HepG2 (cell line): ENCODE data around the gene ERBB3. TPM values are rescaled to one million over a fixed set of nuclear protein-coding genes. Genes with fewer than 3 reads are reported as not detected.

Experiments
- AHDC1 ChIP-seq: sonication (generic); formaldehyde crosslinking; IDR thresholded peaks from 2 replicates; pipeline ENCODE4 v1.5.1; 2020; ENCODE audit warnings: mild to moderate bottlenecking, missing genetic modification reagents, borderline replicate concordance
- ATF3 ChIP-seq: sonication (generic); formaldehyde crosslinking; IDR thresholded peaks from 2 replicates; pipeline ENCODE4 v1.4.0; 2020; ENCODE audit warnings: missing genetic modification reagents
- ATF4 ChIP-seq, 2 experiments: fragments of 450-650 bp in 1 of 2; sonication (generic) in 1 of 2; formaldehyde crosslinking; IDR thresholded peaks; 2 replicates each; pipeline versions ENCODE4 v1.5.0 to v1.8.0; 2020 to 2022; ENCODE audit warnings: mild to moderate bottlenecking in 1 of 2, missing genetic modification reagents in 1 of 2
- GPBP1L1 ChIP-seq: sonication (generic); formaldehyde crosslinking; IDR thresholded peaks from 2 replicates; pipeline ENCODE4 v1.5.0; 2020; ENCODE audit warnings: mild to moderate bottlenecking, missing genetic modification reagents
- HDAC6 ChIP-seq: fragments of 200-600 bp; sonication (generic); IDR thresholded peaks from 2 replicates; pipeline ENCODE4 v1.7.0; 2017; ENCODE audit warnings: mild to moderate bottlenecking, antibody characterized with exemption, low read length, low read depth
- KAT2B ChIP-seq: fragments of 150-350 bp; IDR thresholded peaks from 2 replicates; pipeline ENCODE4 v1.6.1; 2014; ENCODE audit warnings: low read depth, low read length, borderline replicate concordance
- RCOR2 ChIP-seq: IDR thresholded peaks from 2 replicates; pipeline ENCODE4 v1.6.1; 2016; ENCODE audit warnings: missing biosample characterization, missing genetic modification reagents
- RFXANK ChIP-seq: IDR thresholded peaks from 2 replicates; pipeline ENCODE4 v1.6.1; 2016
- SP2 ChIP-seq: sonication (generic); formaldehyde crosslinking; IDR thresholded peaks from 2 replicates; pipeline ENCODE4 v1.5.1; 2020; ENCODE audit warnings: mild to moderate bottlenecking, missing genetic modification reagents
- TEAD3 ChIP-seq: optimal IDR thresholded peaks from 2 replicates; pipeline ENCODE3; 2016; ENCODE audit warnings: borderline replicate concordance
- TRIM24 ChIP-seq: sonication (generic); formaldehyde crosslinking; IDR thresholded peaks from 2 replicates; pipeline ENCODE4 v1.8.0; 2022; ENCODE audit warnings: mild to moderate bottlenecking, missing genetic modification reagents
- ZBTB21 ChIP-seq: sonication (generic); formaldehyde crosslinking; IDR thresholded peaks from 2 replicates; pipeline ENCODE4 v1.4.0; 2020; ENCODE audit warnings: missing genetic modification reagents
- ZKSCAN1 ChIP-seq: fragments of 150-350 bp; IDR thresholded peaks from 2 replicates; pipeline ENCODE4 v1.6.1; 2014; ENCODE audit warnings: low read length
- ZNF34 ChIP-seq: sonication (generic); formaldehyde crosslinking; IDR thresholded peaks from 2 replicates; pipeline ENCODE4 v1.4.0; 2020; ENCODE audit warnings: mild to moderate bottlenecking, missing genetic modification reagents, borderline replicate concordance
- ZNF547 ChIP-seq: sonication (generic); formaldehyde crosslinking; IDR thresholded peaks from 2 replicates; pipeline ENCODE4 v1.5.1; 2020; ENCODE audit warnings: mild to moderate bottlenecking, missing genetic modification reagents
- ZNF563 ChIP-seq: sonication (generic); formaldehyde crosslinking; IDR thresholded peaks from 2 replicates; pipeline ENCODE4 v1.8.0; 2022; ENCODE audit warnings: mild to moderate bottlenecking, moderate library complexity, missing genetic modification reagents
- polyA plus RNA-seq, 8 experiments: library from polyadenylated mRNA; depleted of rRNA in 3 of 8; stranded (reverse) in 7 of 8; unstranded in 1 of 8; fragments of >200 nt; fragmentation: Illumina TruSeq in 4 of 8; extraction: Trizol in 4 of 8; gene quantifications; 2 replicates each; pipeline versions ENCODE4 v1.2.1 to v1.2.3, GENCODE V29; 2011 to 2016; ENCODE audit warnings: low read depth in 4 of 8, missing spikeins in 1 of 8, mixed read lengths in 1 of 8; ENCODE audit not compliant: insufficient read depth in 1 of 8
- total RNA-seq, 5 experiments: library from RNA; depleted of rRNA; stranded (reverse); fragments of >200 nt; fragmentation: Illumina TruSeq; extraction: Trizol; gene quantifications; 2 replicates each; pipeline ENCODE4 v1.2.3, GENCODE V29; 2016; ENCODE audit warnings: low read depth in 1 of 5

The ERBB3 gene
- total and polyA plus RNA-seq, 2 of the 13 experiments (the other 11 are each of a cell fraction or from before 2014, with no cell fraction given): 93.6 to 358 TPM

GRCh38 chr12:56104109-56104814, 24.3 kb downstream of the ERBB3 start, which contains the start of gene PA2G4 (continued):
- TF ChIP-seq AHDC1 (CRISPR knock-in tag) (no peak), GPBP1L1 (CRISPR knock-in tag) (no peak), KAT2B (no peak), HDAC6 (no peak), ATF4 (CRISPR knock-in tag; IDR thresholded peaks at IDR 0.05) (0 out of 4 replicates have a peak, but pooled peaks of 1 of the 2 experiments have one; percentile 56), ZNF563 (CRISPR knock-in tag) (peak; percentile 88), TRIM24 (CRISPR knock-in tag) (no peak), TEAD3 (no peak), ZNF34 (CRISPR knock-in tag) (peak; percentile 60; the same call in 1 of the 2 replicates), ZKSCAN1 (no peak; the same call in 1 of the 2 replicates), RCOR2 (no peak), ZNF547 (CRISPR knock-in tag) (peak; percentile 97), SP2 (CRISPR knock-in tag) (no peak), ZBTB21 (0 out of 2 replicates have a peak, but pooled peaks have one; percentile 11), RFXANK (no peak), ATF3 (CRISPR knock-in tag) (0 out of 2 replicates have a peak, but pooled peaks have one; percentile 22)
